H1 (cell line): ENCODE data around the gene PRSS16. TPM values are rescaled to one million over a fixed set of nuclear protein-coding genes. Genes with fewer than 3 reads are reported as not detected.

Experiments
- CTCF ChIA-PET: fragments of 300-600 bp; sonication (Branson Sonifier 250); formaldehyde crosslinking; loops from one replicate; lab custom pipeline; 2021; ENCODE audit not compliant: partially characterized antibody; lab: Charles Lee
- POLR2A ChIA-PET: fragments of 300-600 bp; sonication (Branson Sonifier 250); formaldehyde crosslinking; loops from one replicate; lab custom pipeline; 2021; ENCODE audit warnings: inconsistent platforms; ENCODE audit not compliant: partially characterized antibody; lab: Charles Lee
- DNase-seq, 2 experiments: peaks; one replicate each; pipeline versions ENCODE4 v3.0.0 to v3.0.0-alpha.2; 2010 to 2022; ENCODE audit warnings: low spot score in 2 of 2, low read depth in 1 of 2, mixed read lengths in 1 of 2
- FAIRE-seq: peaks from 2 replicates; lab custom pipeline; 2011; peaks lifted over from hg19 to GRCh38; lab: Jason Lieb, UNC
- H2AFZ ChIP-seq: 2 replicates; pipeline ENCODE4 v1.8.1; 2012; ENCODE audit warnings: low read length, inconsistent platforms
- H2AK5ac ChIP-seq: 2 replicates; pipeline ENCODE4 v1.6.1; 2013; ENCODE audit warnings: low read depth, low read length
- H2BK120ac ChIP-seq: replicated peaks from 2 replicates; pipeline ENCODE3; 2013; ENCODE audit warnings: low read depth, low read length, inconsistent platforms
- H2BK12ac ChIP-seq: 2 replicates; pipeline ENCODE4 v1.6.1; 2013; ENCODE audit warnings: low read depth, low read length
- H2BK15ac ChIP-seq: 2 replicates; pipeline ENCODE4 v1.6.1; 2013; ENCODE audit warnings: low read length
- H2BK20ac ChIP-seq: 2 replicates; pipeline ENCODE4 v1.6.1; 2013; ENCODE audit warnings: low read length
- H2BK5ac ChIP-seq: 2 replicates; pipeline ENCODE4 v1.6.1; 2013; ENCODE audit warnings: low read depth, low read length
- H3K14ac ChIP-seq: 2 replicates; pipeline ENCODE4 v1.6.1; 2013; ENCODE audit warnings: inconsistent platforms; ENCODE audit not compliant: insufficient read length
- H3K18ac ChIP-seq: 2 replicates; pipeline ENCODE4 v1.6.1; 2013; ENCODE audit warnings: low read length; ENCODE audit errors: extremely low read depth
- H3K23ac ChIP-seq: 2 replicates; pipeline ENCODE4 v1.6.1; 2013; ENCODE audit warnings: inconsistent platforms; ENCODE audit not compliant: insufficient read length
- H3K23me2 ChIP-seq: 2 replicates; pipeline ENCODE4 v1.6.1; 2013; ENCODE audit warnings: low read depth, low read length
- H3K27ac ChIP-seq: 2 replicates; pipeline ENCODE4 v1.6.1; 2011; ENCODE audit warnings: low read depth, low read length, inconsistent platforms
- H3K27me3 ChIP-seq, 4 experiments: replicated peaks in 1 of 4; 1 replicate in 1 of 4; 2 replicates in 3 of 4; pipeline versions ENCODE4 v1.6.1 to v1.8.1; 2011 to 2013; ENCODE audit warnings: low read length in 3 of 4, mild to moderate bottlenecking in 3 of 4, inconsistent platforms in 2 of 4, mixed read lengths in 2 of 4, moderate library complexity in 1 of 4; ENCODE audit not compliant: control insufficient read depth in 3 of 4, insufficient read depth in 3 of 4; ENCODE audit errors: extremely low read depth in 1 of 4
- H3K36me3 ChIP-seq, 4 experiments: 2 replicates each; pipeline versions ENCODE4 v1.6.1 to v1.8.1; 2011 to 2013; ENCODE audit warnings: mild to moderate bottlenecking in 4 of 4, low read length in 3 of 4, moderate library complexity in 2 of 4, control low read depth in 1 of 4, inconsistent platforms in 1 of 4; ENCODE audit not compliant: insufficient read depth in 4 of 4, control insufficient read depth in 2 of 4
- H3K4ac ChIP-seq: replicated peaks from 2 replicates; pipeline ENCODE3; 2013; ENCODE audit warnings: low read length, low read depth, mixed read lengths, inconsistent platforms; ENCODE audit not compliant: insufficient read length
- H3K4me1 ChIP-seq, 4 experiments: replicated peaks in 1 of 4; 1 replicate in 1 of 4; 2 replicates in 3 of 4; pipeline versions ENCODE4 v1.6.1 to v1.8.1; 2011 to 2013; ENCODE audit warnings: low read length in 3 of 4, inconsistent platforms in 2 of 4, mixed read lengths in 1 of 4; ENCODE audit not compliant: insufficient read depth in 4 of 4, control insufficient read depth in 3 of 4
- H3K4me2 ChIP-seq, 2 experiments: 2 replicates each; pipeline versions ENCODE4 v1.6.1 to v1.8.1; 2011 to 2013; ENCODE audit warnings: low read depth in 2 of 2, low read length in 2 of 2, control low read depth in 1 of 2, inconsistent platforms in 1 of 2, mild to moderate bottlenecking in 1 of 2; ENCODE audit not compliant: insufficient read depth in 1 of 2
- H3K4me3 ChIP-seq, 4 experiments: fragments of 200-600, 300-600 bp in 1 of 4; sonication (generic), shearing (Covaris generic), sonication (Bioruptor Twin) in 1 of 4; 2 replicates each; pipeline versions ENCODE4 v1.5.1 to v1.8.1; 2011 to 2016; ENCODE audit warnings: low read length in 4 of 4, low read depth in 3 of 4, control low read depth in 2 of 4, inconsistent platforms in 2 of 4, mild to moderate bottlenecking in 2 of 4, mixed read lengths in 1 of 4, moderate library complexity in 1 of 4; ENCODE audit not compliant: insufficient read depth in 2 of 4; ENCODE audit errors: extremely low read depth in 1 of 4
- H3K56ac ChIP-seq: replicated peaks from 2 replicates; pipeline ENCODE3; 2013; ENCODE audit warnings: low read depth, mild to moderate bottlenecking, mixed read lengths, low read length, inconsistent platforms; ENCODE audit not compliant: insufficient read length
- H3K79me1 ChIP-seq: 2 replicates; pipeline ENCODE4 v1.6.1; 2013; ENCODE audit warnings: low read depth, low read length, control low read depth
- H3K79me2 ChIP-seq, 2 experiments: 2 replicates each; pipeline versions ENCODE4 v1.6.1 to v1.8.1; 2012 to 2013; ENCODE audit warnings: low read length in 2 of 2, mild to moderate bottlenecking in 2 of 2, inconsistent platforms in 1 of 2; ENCODE audit not compliant: insufficient read depth in 2 of 2, control insufficient read depth in 1 of 2
- H3K9ac ChIP-seq, 4 experiments: replicated peaks in 1 of 4; 1 replicate in 1 of 4; 2 replicates in 3 of 4; pipeline versions ENCODE4 v1.6.1 to v1.8.1; 2011 to 2013; ENCODE audit warnings: low read depth in 3 of 4, low read length in 3 of 4, control low read depth in 2 of 4, mild to moderate bottlenecking in 2 of 4, moderate library complexity in 2 of 4, inconsistent platforms in 1 of 4; ENCODE audit errors: extremely low read depth in 1 of 4
- H3K9me3 ChIP-seq, 2 experiments: 2 replicates each; pipeline versions ENCODE4 v1.6.1 to v1.8.1; 2012 to 2013; ENCODE audit warnings: mild to moderate bottlenecking in 2 of 2, moderate library complexity in 2 of 2, control low read depth in 1 of 2, inconsistent platforms in 1 of 2, low read depth in 1 of 2, low read length in 1 of 2, mixed read lengths in 1 of 2; ENCODE audit not compliant: insufficient read depth in 2 of 2
- H4K20me1 ChIP-seq, 2 experiments: replicated peaks in 1 of 2; 2 replicates each; pipeline versions ENCODE3 to v1.8.1; 2011 to 2013; ENCODE audit warnings: inconsistent platforms in 2 of 2, low read length in 2 of 2, mild to moderate bottlenecking in 1 of 2; ENCODE audit not compliant: insufficient read depth in 2 of 2, control insufficient read depth in 1 of 2
- H4K5ac ChIP-seq: 2 replicates; pipeline ENCODE4 v1.6.1; 2013; ENCODE audit warnings: low read length, low read depth, mixed read lengths, inconsistent platforms; ENCODE audit not compliant: insufficient read length
- H4K8ac ChIP-seq: 2 replicates; pipeline ENCODE4 v1.8.0; 2013; ENCODE audit warnings: mild to moderate bottlenecking, moderate library complexity, low read length, inconsistent platforms; ENCODE audit not compliant: insufficient read depth; ENCODE audit errors: extremely low read depth
- H4K91ac ChIP-seq: replicated peaks from 2 replicates; pipeline ENCODE3; 2013; ENCODE audit warnings: low read length, mixed read lengths, inconsistent platforms; ENCODE audit not compliant: insufficient read length
- EP300 ChIP-seq, 2 experiments: IDR thresholded peaks; 1 replicate in 1 of 2; 2 replicates in 1 of 2; pipeline ENCODE4 v1.6.1; 2011 to 2012; ENCODE audit warnings: low read depth in 2 of 2, low read length in 2 of 2, mild to moderate bottlenecking in 2 of 2, borderline replicate concordance in 1 of 2, inconsistent platforms in 1 of 2, moderate library complexity in 1 of 2
- FOSL1 ChIP-seq: IDR thresholded peaks from 2 replicates; pipeline ENCODE4 v1.6.1; 2011; ENCODE audit warnings: mild to moderate bottlenecking, low read depth, low read length, moderate library complexity; ENCODE audit not compliant: insufficient read depth
- GTF2F1 ChIP-seq: IDR thresholded peaks from 2 replicates; pipeline ENCODE4 v1.6.1; 2012; ENCODE audit warnings: low read depth, low read length, improper control_type of control experiment, borderline replicate concordance
- PHF8 ChIP-seq: fragments of 200-600 bp; sonication (generic); conservative IDR thresholded peaks from 2 replicates; pipeline ENCODE4 v1.7.1; 2012; ENCODE audit warnings: low read depth, mild to moderate bottlenecking, inconsistent platforms, low read length, moderate library complexity
- RBBP5 ChIP-seq: IDR thresholded peaks from 2 replicates; pipeline ENCODE4 v1.7.1; 2012; ENCODE audit warnings: low read depth, mild to moderate bottlenecking, inconsistent platforms, low read length, moderate library complexity, borderline replicate concordance
- SAP30 ChIP-seq: fragments of 300-600 bp; sonication (generic); IDR thresholded peaks from 2 replicates; pipeline ENCODE4 v1.7.1; 2012; ENCODE audit warnings: low read length, moderate library complexity, mild to moderate bottlenecking, inconsistent platforms; ENCODE audit not compliant: insufficient read depth, insufficient replicate concordance
- SIX5 ChIP-seq: IDR thresholded peaks from 2 replicates; pipeline ENCODE4 v1.6.1; 2011; ENCODE audit warnings: mild to moderate bottlenecking, low read depth, low read length
- SP2 ChIP-seq: IDR thresholded peaks from 2 replicates; pipeline ENCODE4 v1.6.1; 2012; ENCODE audit warnings: mild to moderate bottlenecking, low read length, inconsistent platforms
- TBP ChIP-seq: IDR thresholded peaks from 2 replicates; pipeline ENCODE4 v1.6.1; 2011; ENCODE audit warnings: low read depth, low read length, improper control_type of control experiment
- ZNF274 ChIP-seq: IDR thresholded peaks from 2 replicates; pipeline ENCODE4 v1.7.0; 2012; ENCODE audit warnings: low read length, borderline replicate concordance; ENCODE audit errors: extremely low read depth
- WGBS, 2 experiments: shearing (Covaris generic) in 1 of 2; methylation state at CpG; one replicate each; pipeline versions ENCODE4 v1.1.6 to v1.1.7; 2013 to 2015; ENCODE audit warnings: low lambda C conversion rate in 2 of 2, mixed read lengths in 2 of 2, inconsistent platforms in 1 of 2, low coverage in 1 of 2, missing lambda C conversion rate in 1 of 2; ENCODE audit not compliant: insufficient replicate concordance in 2 of 2, insufficient coverage in 1 of 2, insufficient read length in 1 of 2; ENCODE audit errors: extremely low coverage in 1 of 2, missing lambda C conversion rate in 1 of 2; 5-methylcytosine and 5-hydroxymethylcytosine counted together
- polyA plus RNA-seq, 7 experiments: library from polyadenylated mRNA; depleted of rRNA in 3 of 7; stranded (reverse) in 5 of 7; unstranded in 2 of 7; fragments of >200 nt in 5 of 7; fragments of 200-250 nt in 2 of 7; gene quantifications; 1 replicate in 5 of 7; 2 replicates in 1 of 7; 4 replicates in 1 of 7; pipeline versions ENCODE4 v1.2.1 to v1.2.3, GENCODE V29; 2011 to 2013; ENCODE audit warnings: missing spikeins in 2 of 7, mixed read lengths in 2 of 7
- total RNA-seq: library from RNA; stranded (reverse); fragmentation: NEBNext Ultra II Directional; extraction: Animal tissue kit (Norgen Biotek cat#: 25700); gene quantifications from 2 replicates; pipeline ENCODE4 v1.2.1, GENCODE V29; 2021

The PRSS16 gene
- total and polyA plus RNA-seq, 2 of the 8 experiments (the other 6 are each of a cell fraction or from before 2014, with no cell fraction given) = 20.2 to 38.9 TPM

- H3K4me3 ChIP-seq = peak overlapping the region; percentile 40 to 83 (median 74)
- 0 out of 2 replicates have a peak overlapping the region, but pooled peaks have one; percentile 60 for H2AFZ ChIP-seq
Observed at GRCh38 chr6:27297484-27297856, 50.0 kb downstream of the PRSS16 start.

More at GRCh38 chr6:27297484-27297856, 50.0 kb downstream of the PRSS16 start:
- Histone ChIP-seq H3K27me3 (no peaks in the 10 kb centered on the region), H3K36me3 (no peaks in the 10 kb centered on the region), H3K56ac (no peak overlapping the region), H4K20me1 (no peaks in the 10 kb centered on the region), H2AK5ac (no peak overlapping the region), H2BK15ac (no peak overlapping the region), H3K4ac (no peak overlapping the region), H3K23ac (no peak overlapping the region), H3K4me1 (peaks cover 0 to 8% (median 3%) of the 10 kb centered on the region in 4 experiments; a peak in 2 of 7 replicates), H3K9ac (peak overlapping the region in 1 of 4 experiments; percentile 52; a peak in 1 of 7 replicates), H2BK20ac (no peak overlapping the region), H3K9me3 (no peaks in the 10 kb centered on the region), H4K5ac (no peak overlapping the region), H3K27ac (no peak overlapping the region), H3K79me1 (no peaks in the 10 kb centered on the region), H4K91ac (no peak overlapping the region), H3K23me2 (peaks cover 16% of the 10 kb centered on the region), H2BK5ac (no peak overlapping the region), H2BK12ac (no peak overlapping the region), H4K8ac (no peak overlapping the region), H3K4me2 (peak overlapping the region; percentile 92 to 97), H3K18ac (no peak overlapping the region), H3K79me2 (no peaks in the 10 kb centered on the region), H3K14ac (no peak overlapping the region), H2BK120ac (no peak overlapping the region)
- POLR2A ChIA-PET = interaction anchor here (1.0 kb wide), 1 partner anchor 35 kb away, joined by 3 read pairs; no protein-coding TSS in a partner anchor
- FAIRE-seq (no peak), DNase-seq (no peak)
- no peak for TF ChIP-seq SP2
- no peak for TF ChIP-seq SIX5
- TF ChIP-seq SAP30 = peak; percentile 29
- TF ChIP-seq PHF8 = no peak
- TF ChIP-seq FOSL1 = no peak
- no peak for TF ChIP-seq EP300 (IDR thresholded peaks at IDR 0.05; ENCODE audit: borderline replicate concordance in 1 of 2, low read depth in 2 of 2, low read length in 2 of 2)
- TF ChIP-seq TBP = no peak
- no peak for TF ChIP-seq ZNF274
- TF ChIP-seq GTF2F1 = no peak
- 0 out of 2 replicates have a peak, but pooled peaks have one; percentile 24 for TF ChIP-seq RBBP5
- CTCF ChIA-PET = no interaction called here
- 6% methylated on average over 7 of the region's 7 CpGs; no CpG with 5 or more reads in 1 of the 2 experiments for WGBS, 2 experiments
